Measurements from ENCODE around the gene TNKS1BP1.

The TNKS1BP1 gene

GRCh38 chr11:57255618-57256017 is 69.1 kb downstream of the TNKS1BP1 start:
- DNase-seq (ENCODE audit: low spot score), result no peak

GRCh38 chr11:57254631-57255030 is 70.1 kb downstream of the TNKS1BP1 start:
- DNase-seq (ENCODE audit: low spot score), result no peak

GRCh38 chr11:57251491-57252104 is 73.2 kb downstream of the TNKS1BP1 start:
- no peak for DNase-seq (ENCODE audit: low spot score)

- no peak for DNase-seq (ENCODE audit: low spot score)
These were observed 73.7 kb downstream of the TNKS1BP1 start for GRCh38 chr11:57251037-57251436.
